IMR-90 (cell line): ENCODE results near the gene KTN1.

ENCODE experiments used
- BHLHE40 ChIP-seq: fragments of 150-350 bp; IDR thresholded peaks from 2 replicates; pipeline ENCODE4 v1.6.1; 2016; ENCODE audit warnings: mild to moderate bottlenecking, low read depth, low read length
- CEBPB ChIP-seq: IDR thresholded peaks from 2 replicates; pipeline ENCODE4 v1.6.1; 2012; ENCODE audit warnings: low read depth, low read length, improper control_type of control experiment
- CHD1 ChIP-seq: IDR thresholded peaks from 2 replicates; pipeline ENCODE4 v1.6.1; 2012; ENCODE audit warnings: low read depth, low read length, improper control_type of control experiment
- CTCF ChIP-seq: conservative IDR thresholded peaks from 2 replicates; pipeline ENCODE4 v1.5.1; 2012; ENCODE audit warnings: mild to moderate bottlenecking, low read depth, low read length, improper control_type of control experiment
- FOS ChIP-seq: fragments of 150-350 bp; IDR thresholded peaks from 2 replicates; pipeline ENCODE4 v1.6.1; 2016; ENCODE audit warnings: low read depth, low read length
- POLR2A ChIP-seq: IDR thresholded peaks from 2 replicates; pipeline ENCODE4 v1.6.1; 2012; ENCODE audit warnings: mild to moderate bottlenecking, low read depth, low read length
- RAD21 ChIP-seq: IDR thresholded peaks from 2 replicates; pipeline ENCODE4 v1.6.1; 2012; ENCODE audit warnings: low read length, improper control_type of control experiment
- RCOR1 ChIP-seq: IDR thresholded peaks from 2 replicates; pipeline ENCODE4 v1.6.1; 2012; ENCODE audit warnings: mild to moderate bottlenecking, low read length, improper control_type of control experiment; ENCODE audit not compliant: insufficient replicate concordance
- SMC3 ChIP-seq: fragments of 150-350 bp; IDR thresholded peaks from 2 replicates; pipeline ENCODE4 v1.6.1; 2016; ENCODE audit warnings: low read depth, mild to moderate bottlenecking, antibody characterized with exemption, low read length, moderate library complexity

- no peak for TF ChIP-seq POLR2A
- TF ChIP-seq CEBPB: no peak
- TF ChIP-seq CTCF: no peak
- TF ChIP-seq SMC3: no peak
- no peak for TF ChIP-seq RAD21
- no peak for TF ChIP-seq CHD1
- TF ChIP-seq RCOR1: no peak
- no peak for TF ChIP-seq FOS
- no peak for TF ChIP-seq BHLHE40
Measured at GRCh38 chr14:55625481-55625880, 45.5 kb downstream of the KTN1 start.
